EH (cell line): ENCODE measurements around the gene MMP2.
A peak's percentile ranks its signal among the peaks of the same experiment; 100 is the strongest.

Experiments used
- DNase-seq: peaks from one replicate; pipeline ENCODE4 v3.0.0-alpha.2; 2015; ENCODE audit warnings: low read depth

The MMP2 gene

DNA sequence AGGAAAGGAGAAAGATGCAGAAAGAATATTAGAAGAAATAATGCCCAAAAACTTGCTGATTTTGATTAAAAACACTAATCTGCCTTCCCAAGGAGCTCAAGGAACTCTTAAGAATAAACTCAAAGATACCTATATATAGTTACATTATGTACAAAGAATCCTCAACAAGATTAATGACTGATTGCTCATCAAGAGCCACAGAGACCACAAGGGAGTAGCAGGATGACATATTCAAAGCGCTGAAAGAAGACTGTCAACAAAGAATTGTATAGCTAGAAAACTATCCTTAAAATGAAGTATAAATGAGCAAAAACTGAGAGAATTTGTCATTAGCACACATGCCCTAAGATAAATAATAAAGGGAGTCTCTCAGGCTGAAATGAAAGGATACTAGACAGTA lies 36.1 kb downstream of the MMP2 start:
- DNase-seq = peak; percentile 50

GRCh38 chr16:55521792-55522191 lies 42.8 kb downstream of the MMP2 start:
- no peak for DNase-seq

DNA sequence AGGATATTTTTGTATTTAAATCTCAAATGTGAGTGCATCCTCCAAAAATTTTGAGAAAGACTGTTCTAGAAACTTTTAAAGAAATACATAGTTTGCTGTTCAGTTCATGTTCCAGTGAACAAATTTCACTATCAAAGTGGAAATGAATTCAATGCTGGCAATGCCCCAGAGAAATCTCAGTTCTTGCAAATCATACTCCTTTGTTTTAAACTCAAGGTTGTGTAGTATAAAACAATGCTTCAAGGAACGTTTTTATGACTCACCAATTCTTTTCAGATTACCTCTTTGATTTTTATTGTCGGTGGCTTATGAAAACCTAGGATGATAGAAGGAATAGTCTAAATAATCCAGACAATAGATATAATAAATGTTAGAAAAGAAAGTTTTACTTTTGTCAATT lies 47.4 kb downstream of the MMP2 start:
- DNase-seq = no peak

- no peak for DNase-seq
These were observed 48.9 kb downstream of the MMP2 start for GRCh38 chr16:55527885-55528284.

- peak; percentile 60 for DNase-seq
These were observed 50.0 kb downstream of the MMP2 start for GRCh38 chr16:55529018-55529417.

- no peak for DNase-seq
These were observed 51.4 kb downstream of the MMP2 start for GRCh38 chr16:55530316-55530856.

DNA sequence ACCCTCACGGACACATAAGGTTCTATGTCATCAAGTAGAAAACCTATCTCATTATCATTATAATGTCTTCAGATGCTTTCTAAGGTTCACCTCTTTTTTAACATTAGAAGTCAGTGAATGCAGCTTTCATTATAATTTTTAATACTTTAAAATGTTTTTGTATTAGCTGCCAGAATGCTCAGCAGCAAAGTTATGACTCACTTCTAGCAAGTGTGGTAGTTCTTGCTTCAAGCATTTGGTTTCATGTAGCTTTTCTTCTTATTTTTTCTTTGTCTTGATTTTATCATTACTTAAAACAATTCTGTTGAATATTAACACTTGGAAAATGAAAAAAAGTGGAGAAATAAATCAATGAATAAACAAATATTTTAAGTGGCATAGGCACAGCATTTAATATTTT lies 53.2 kb downstream of the MMP2 start:
- DNase-seq = no peak

- no peak for DNase-seq
These were observed 55.8 kb downstream of the MMP2 start for GRCh38 chr16:55534756-55535155.

- DNase-seq = no peak
These were observed 60.1 kb downstream of the MMP2 start for GRCh38 chr16:55539049-55539448.

GRCh38 chr16:55539488-55539887 lies 60.5 kb downstream of the MMP2 start:
- no peak for DNase-seq

DNA sequence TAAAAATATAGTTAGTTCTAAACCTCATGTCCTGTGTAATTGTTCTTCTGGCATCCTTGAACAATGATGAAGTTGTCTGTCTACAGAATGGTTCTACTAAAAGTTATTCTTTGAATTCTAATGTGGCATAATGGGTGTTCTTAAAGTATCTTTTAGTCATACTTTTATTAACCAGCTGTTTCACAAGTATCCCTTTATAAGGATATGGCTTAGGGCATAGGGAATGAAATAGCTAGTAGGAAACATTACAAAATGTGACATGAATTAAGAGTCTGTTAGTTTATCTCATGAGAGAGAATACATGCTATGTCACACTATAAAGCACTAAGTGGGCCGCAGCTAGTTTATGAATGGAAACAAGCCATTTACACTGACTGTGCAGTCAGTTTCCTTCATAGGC lies 61.2 kb downstream of the MMP2 start:
- DNase-seq = no peak

DNA sequence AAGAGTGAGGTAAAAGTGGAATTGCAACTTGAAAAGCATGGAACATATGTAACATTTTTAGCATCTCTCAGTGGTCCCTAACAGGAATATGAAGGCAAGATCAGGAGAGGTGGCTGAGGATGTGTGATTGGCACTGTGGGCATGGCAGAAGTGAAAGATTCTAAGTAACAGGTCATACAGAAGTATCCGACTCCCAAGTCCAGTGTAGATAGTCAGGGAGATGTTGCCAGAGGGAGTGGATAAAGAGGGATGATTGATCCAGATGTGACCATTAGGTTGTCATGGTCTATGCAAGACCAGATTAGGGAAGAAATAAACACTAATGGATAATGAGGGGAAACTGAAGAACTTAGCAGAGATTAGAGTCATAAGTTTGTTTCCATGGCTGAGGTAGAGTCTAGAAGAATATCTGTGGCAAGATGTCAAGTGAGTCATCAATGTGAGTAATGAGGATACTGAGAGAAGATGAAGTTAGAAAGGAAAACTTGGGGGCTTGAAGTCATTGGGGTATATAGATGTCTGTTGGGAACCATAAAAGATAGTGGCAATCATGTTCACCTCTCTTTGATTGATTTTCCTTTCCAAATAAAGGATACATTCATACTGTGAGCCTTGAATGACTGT lies 63.6 kb downstream of the MMP2 start:
- DNase-seq = peak; percentile 80

DNA sequence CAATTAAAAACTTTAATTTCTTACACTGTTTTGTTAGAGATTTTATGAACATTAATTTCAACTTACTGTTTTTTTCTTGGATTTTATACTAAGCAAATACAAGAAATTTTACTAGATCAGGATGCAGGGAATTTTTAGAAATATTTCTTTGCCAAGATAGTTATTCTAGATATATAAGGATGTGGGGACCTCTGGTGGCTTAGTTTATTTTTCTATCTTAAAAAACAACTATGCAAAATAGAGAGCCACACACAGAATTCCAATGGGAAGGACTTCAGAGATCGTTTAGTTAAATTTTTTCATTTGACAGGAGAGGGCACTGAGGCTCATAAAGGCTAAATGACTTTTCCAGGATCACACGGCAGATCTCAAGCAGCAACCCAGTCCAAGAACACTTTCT lies 64.5 kb downstream of the MMP2 start:
- DNase-seq = peak; percentile 63

DNA sequence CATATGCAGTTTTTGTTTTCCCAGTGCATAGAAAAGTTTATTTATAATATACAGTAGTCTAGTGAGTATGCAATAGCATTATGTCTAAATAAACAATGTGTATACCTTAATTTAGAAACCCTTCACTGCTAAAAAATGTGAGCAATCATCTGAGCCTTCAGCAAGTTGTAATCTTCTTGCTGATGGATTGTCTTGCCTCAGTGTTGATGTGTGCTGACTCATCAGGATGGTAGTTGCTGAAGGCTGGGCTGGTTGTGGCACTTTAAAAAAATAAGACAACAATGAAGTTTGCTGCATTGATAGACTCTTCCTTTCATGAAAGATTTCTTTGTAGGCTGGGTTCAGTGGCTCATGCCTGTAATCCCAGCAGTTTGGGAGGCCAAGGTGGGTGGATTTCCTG lies 73.6 kb downstream of the MMP2 start:
- peak; percentile 86 for DNase-seq

DNA sequence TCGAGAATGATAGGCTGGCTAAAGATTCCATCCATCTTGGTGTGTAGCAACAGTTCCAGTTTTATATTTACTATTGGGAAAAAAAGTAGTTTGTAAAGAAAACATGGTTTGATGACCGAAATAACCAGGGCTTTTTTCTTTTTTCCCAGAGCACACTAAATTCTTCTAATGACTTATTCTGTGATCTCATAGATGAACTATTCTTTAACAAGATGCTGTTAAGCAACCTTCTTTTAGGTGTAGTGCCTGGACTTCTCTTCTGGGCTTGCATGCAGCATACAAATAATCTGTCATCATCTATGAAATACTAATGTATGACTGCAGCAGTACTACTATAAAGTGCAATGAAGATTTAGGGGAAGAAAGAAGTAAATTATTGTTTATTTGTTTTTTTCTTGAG lies 76.4 kb downstream of the MMP2 start:
- peak; percentile 73 for DNase-seq
